A673 (cell line): Measurements from ENCODE around the gene SBSN. TPM values are rescaled to one million over a fixed set of nuclear protein-coding genes. Genes with fewer than 3 reads are reported as not detected.

ENCODE experiments used
- BruUV-seq: library from RNA; stranded (reverse); fragments of 400-500 nt; replicated peaks from 2 replicates; lab custom pipeline; 2021; lab: Mats Ljungman, UMichigan
- CTCF ChIA-PET: fragments of 300-600 bp; sonication (Branson Sonifier 250); formaldehyde crosslinking; loops from one replicate; lab custom pipeline; 2022; ENCODE audit warnings: antibody characterized with exemption; lab: Charles Lee
- POLR2A ChIA-PET: fragments of 300-600 bp; sonication (Branson Sonifier 250); formaldehyde crosslinking; loops from one replicate; lab custom pipeline; 2022; ENCODE audit warnings: antibody characterized with exemption; ENCODE audit not compliant: low non-redundant PET; lab: Charles Lee
- DNase-seq: peaks from one replicate; pipeline ENCODE4 v3.0.0-alpha.2; 2015; ENCODE audit warnings: low spot score
- H3K27ac ChIP-seq: fragments of 200-600 bp; sonication (generic); 2 replicates; pipeline ENCODE4 v1.5.1; 2016; ENCODE audit warnings: mixed run types, low read depth, mild to moderate bottlenecking, mixed read lengths, antibody characterized with exemption, low read length; ENCODE audit not compliant: poor library complexity, severe bottlenecking
- H3K27me3 ChIP-seq: fragments of 200-600 bp; sonication (generic); replicated peaks from 2 replicates; pipeline ENCODE4 v1.6.1; 2017; ENCODE audit warnings: mixed run types, low read depth, mild to moderate bottlenecking, mixed read lengths, antibody characterized with exemption, low read length; ENCODE audit not compliant: insufficient read depth, poor library complexity
- H3K36me3 ChIP-seq: fragments of 200-600 bp; sonication (generic); 2 replicates; pipeline ENCODE4 v1.6.1; 2016; ENCODE audit warnings: mixed run types, mild to moderate bottlenecking, mixed read lengths, antibody characterized with exemption, low read length; ENCODE audit not compliant: insufficient read depth, poor library complexity, severe bottlenecking
- H3K4me1 ChIP-seq: fragments of 200-600 bp; sonication (generic); 2 replicates; pipeline ENCODE4 v1.6.1; 2017; ENCODE audit warnings: mixed run types, mild to moderate bottlenecking, mixed read lengths, antibody characterized with exemption, low read length; ENCODE audit not compliant: insufficient read depth, poor library complexity, severe bottlenecking
- H3K4me3 ChIP-seq: fragments of 200-600 bp; sonication (generic); 2 replicates; pipeline ENCODE4 v1.5.1; 2016; ENCODE audit warnings: low read depth, mixed run types, mild to moderate bottlenecking, mixed read lengths, low read length; ENCODE audit not compliant: poor library complexity, severe bottlenecking
- H3K9me3 ChIP-seq: fragments of 200-600 bp; sonication (generic); 2 replicates; pipeline ENCODE4 v1.6.1; 2016; ENCODE audit warnings: mixed run types, low read depth, mild to moderate bottlenecking, mixed read lengths, antibody characterized with exemption, low read length; ENCODE audit not compliant: poor library complexity, severe bottlenecking
- CTCF ChIP-seq: fragments of 300-800, 200-600 bp; sonication (generic); conservative IDR thresholded peaks from 2 replicates; pipeline ENCODE4 v1.5.1; 2017; ENCODE audit warnings: low read depth, mild to moderate bottlenecking, antibody characterized with exemption, low read length, moderate library complexity, mixed read lengths
- EZH2 ChIP-seq: fragments of 200-600 bp; sonication (generic); IDR thresholded peaks from 2 replicates; pipeline ENCODE4 v1.6.1; 2017; ENCODE audit warnings: borderline replicate concordance, low read depth, mild to moderate bottlenecking, mixed read lengths, antibody characterized with exemption, low read length; ENCODE audit not compliant: poor library complexity, severe bottlenecking
- intact Hi-C: fragments of 100-400 bp; cut with micrococcal nuclease; formaldehyde crosslinking; loops from one replicate; pipeline ENCODE4 v1.10.0; 2022; ENCODE audit not compliant: unreplicated experiment
- total RNA-seq: library from RNA; stranded (reverse); gene quantifications from 2 replicates; pipeline ENCODE4 v1.2.3, GENCODE V29; 2021

Gene SBSN
- total RNA-seq, 1 experiment from 2014 or later: not detected

GRCh38 chr19:35525873-35526272, 2.2 kb downstream of the SBSN start:
- POLR2A ChIA-PET: no interaction called here
- DNase-seq: no peak
- Histone ChIP-seq H3K27ac (no peak overlapping the region), H3K36me3 (no peaks in the 10 kb centered on the region), H3K4me1 (no peaks in the 10 kb centered on the region), H3K27me3 (peaks cover 44% of the 10 kb centered on the region), H3K4me3 (no peak overlapping the region), H3K9me3 (no peaks in the 10 kb centered on the region)
- intact Hi-C loops: no loop called here
- no TSS peak for BruUV-seq
- TF ChIP-seq CTCF: no peak
- no peak for TF ChIP-seq EZH2
- CTCF ChIA-PET: no interaction called here

- H3K9me3 ChIP-seq: no peaks in the 10 kb centered on the region
- ChIA-PET CTCF (no interaction called here), POLR2A (no interaction called here)
- H3K36me3 ChIP-seq: no peaks in the 10 kb centered on the region
- no peaks in the 10 kb centered on the region for H3K4me1 ChIP-seq
- H3K27me3 ChIP-seq: peaks cover 35% of the 10 kb centered on the region
- intact Hi-C loops: no loop called here
- no peak for DNase-seq
- H3K27ac ChIP-seq: no peak overlapping the region
- no peak for TF ChIP-seq EZH2
- BruUV-seq: no TSS peak
- no peak overlapping the region for H3K4me3 ChIP-seq
Observed at GRCh38 chr19:35524181-35524837, 3.8 kb downstream of the SBSN start.

- TF ChIP-seq CTCF (no peak), EZH2 (no peak)
- BruUV-seq: no TSS peak
- no peak for DNase-seq
- CTCF ChIA-PET: no interaction called here
- Histone ChIP-seq H3K36me3 (no peaks in the 10 kb centered on the region), H3K4me1 (no peaks in the 10 kb centered on the region), H3K27ac (no peak overlapping the region), H3K9me3 (no peaks in the 10 kb centered on the region), H3K4me3 (no peak overlapping the region), H3K27me3 (peaks cover 29% of the 10 kb centered on the region)
- intact Hi-C loops: no loop called here
- POLR2A ChIA-PET: no interaction called here
Observed at GRCh38 chr19:35522745-35523327, 5.3 kb downstream of the SBSN start.
